Left ventricle myocardium inferior (tissue), 1 donor: ENCODE data around the gene AFAP1. TPM values are rescaled to one million over a fixed set of nuclear protein-coding genes. Genes with fewer than 3 reads are reported as not detected.

Experiments
- DNase-seq: peaks from one replicate; pipeline ENCODE4 v3.0.0-alpha.2; 2020
- H3K27ac ChIP-seq: fragments of 200-600 bp; replicated peaks from 2 replicates; pipeline ENCODE4 v1.8.0; 2021
- H3K27me3 ChIP-seq: fragments of 200-600 bp; 2 replicates; pipeline ENCODE4 v1.8.0; 2021; ENCODE audit warnings: low read depth
- H3K36me3 ChIP-seq: fragments of 200-600 bp; 2 replicates; pipeline ENCODE4 v1.8.0; 2021
- H3K4me1 ChIP-seq: fragments of 200-600 bp; 2 replicates; pipeline ENCODE4 v1.8.0; 2021
- H3K4me3 ChIP-seq: fragments of 200-600 bp; 2 replicates; pipeline ENCODE4 v1.8.0; 2021; ENCODE audit warnings: mild to moderate bottlenecking, moderate library complexity
- H3K9me3 ChIP-seq: fragments of 200-600 bp; replicated peaks from 2 replicates; pipeline ENCODE4 v1.8.0; 2021
- intact Hi-C: fragments of 100-400 bp; cut with micrococcal nuclease; formaldehyde crosslinking; loops from one replicate; pipeline ENCODE4 v1.11.0; 2022
- total RNA-seq: library from RNA; stranded (reverse); fragmentation: NEBNext Ultra II Directional; extraction: Animal tissue kit (Norgen Biotek cat#: 25700); gene quantifications from one replicate; pipeline ENCODE4 v1.2.1, GENCODE V29; 2021
- TF ChIP-seq, protein P1 (sequence below): fragments of 200-600 bp; IDR thresholded peaks from 2 replicates; pipeline ENCODE4 v1.8.0; 2021; ENCODE audit warnings: antibody characterized with exemption, mild to moderate bottlenecking, borderline replicate concordance
- donor health status: DM: no; HTN: yes; CAD: no; lungs with severe emphysema.

Gene AFAP1
- total RNA-seq, 1 donor from 2014 or later, result 6.8 TPM

DNA sequence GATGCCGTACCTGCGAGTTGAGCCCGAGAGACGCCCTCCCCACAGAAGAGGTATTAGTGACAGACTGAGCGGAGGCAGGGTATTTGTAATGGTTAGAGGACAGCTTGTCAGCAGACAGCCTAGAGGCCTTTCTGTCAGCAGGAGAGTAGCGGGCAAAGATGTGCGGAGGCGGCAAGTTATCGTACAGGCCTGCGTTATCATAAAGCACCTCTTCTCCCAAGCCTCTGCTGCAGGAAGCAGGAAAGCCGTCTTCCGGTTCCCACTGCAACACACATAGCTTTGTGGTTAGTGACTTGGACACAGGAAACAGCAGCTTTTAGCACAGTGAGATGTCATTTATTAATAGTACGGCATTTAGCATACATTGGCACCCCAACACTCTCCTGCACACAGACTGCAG is 158.3 kb downstream of the AFAP1 start:
- TF ChIP-seq, protein P1, sequence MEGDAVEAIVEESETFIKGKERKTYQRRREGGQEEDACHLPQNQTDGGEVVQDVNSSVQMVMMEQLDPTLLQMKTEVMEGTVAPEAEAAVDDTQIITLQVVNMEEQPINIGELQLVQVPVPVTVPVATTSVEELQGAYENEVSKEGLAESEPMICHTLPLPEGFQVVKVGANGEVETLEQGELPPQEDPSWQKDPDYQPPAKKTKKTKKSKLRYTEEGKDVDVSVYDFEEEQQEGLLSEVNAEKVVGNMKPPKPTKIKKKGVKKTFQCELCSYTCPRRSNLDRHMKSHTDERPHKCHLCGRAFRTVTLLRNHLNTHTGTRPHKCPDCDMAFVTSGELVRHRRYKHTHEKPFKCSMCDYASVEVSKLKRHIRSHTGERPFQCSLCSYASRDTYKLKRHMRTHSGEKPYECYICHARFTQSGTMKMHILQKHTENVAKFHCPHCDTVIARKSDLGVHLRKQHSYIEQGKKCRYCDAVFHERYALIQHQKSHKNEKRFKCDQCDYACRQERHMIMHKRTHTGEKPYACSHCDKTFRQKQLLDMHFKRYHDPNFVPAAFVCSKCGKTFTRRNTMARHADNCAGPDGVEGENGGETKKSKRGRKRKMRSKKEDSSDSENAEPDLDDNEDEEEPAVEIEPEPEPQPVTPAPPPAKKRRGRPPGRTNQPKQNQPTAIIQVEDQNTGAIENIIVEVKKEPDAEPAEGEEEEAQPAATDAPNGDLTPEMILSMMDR, result no peak
- peaks cover 43% of the 10 kb centered on the region for H3K4me1 ChIP-seq
- H3K27ac ChIP-seq, result peak overlapping the region; percentile 76
- no peaks in the 10 kb centered on the region for H3K9me3 ChIP-seq
- no peaks in the 10 kb centered on the region for H3K27me3 ChIP-seq
- DNase-seq, result no peak
- H3K4me3 ChIP-seq, result peak overlapping the region; percentile 8
- peaks cover 12% of the 10 kb centered on the region for H3K36me3 ChIP-seq
- intact Hi-C loops, result no loop called here

DNA sequence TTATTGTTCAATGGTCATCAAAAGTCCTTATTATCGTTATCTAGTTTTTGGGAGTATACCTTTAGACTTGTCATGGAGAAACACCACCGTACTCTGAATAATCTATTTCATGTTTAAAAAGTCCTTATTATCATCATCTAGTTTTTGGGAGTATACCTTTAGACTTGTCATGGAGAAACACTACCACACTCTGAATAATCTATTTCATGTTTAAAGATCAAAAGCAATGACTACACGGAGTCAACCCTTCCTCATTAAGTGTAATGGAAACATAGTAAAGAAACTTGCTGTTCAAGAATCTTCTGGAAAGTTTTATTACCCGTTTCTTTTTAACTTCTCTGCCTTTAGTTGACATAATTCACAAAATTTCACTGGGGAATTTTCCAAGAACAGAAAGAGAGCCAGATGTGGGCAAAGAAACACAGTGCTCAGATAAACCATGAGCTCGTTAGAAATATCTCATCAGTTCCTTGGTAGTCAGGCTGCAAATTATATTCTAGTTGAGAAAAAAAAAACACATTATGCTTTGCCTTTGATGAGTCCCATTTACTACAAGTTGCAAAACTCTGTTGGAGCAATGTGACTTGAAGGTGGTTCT is 158.8 kb downstream of the AFAP1 start:
- Histone ChIP-seq H3K27ac (peak overlapping the region; percentile 76), H3K4me3 (peak overlapping the region; percentile 8), H3K27me3 (no peaks in the 10 kb centered on the region), H3K4me1 (peaks cover 43% of the 10 kb centered on the region), H3K9me3 (no peaks in the 10 kb centered on the region), H3K36me3 (peaks cover 8% of the 10 kb centered on the region)
- no peak for DNase-seq
- intact Hi-C loops, result no loop called here
- TF ChIP-seq, protein P1, result no peak

DNA sequence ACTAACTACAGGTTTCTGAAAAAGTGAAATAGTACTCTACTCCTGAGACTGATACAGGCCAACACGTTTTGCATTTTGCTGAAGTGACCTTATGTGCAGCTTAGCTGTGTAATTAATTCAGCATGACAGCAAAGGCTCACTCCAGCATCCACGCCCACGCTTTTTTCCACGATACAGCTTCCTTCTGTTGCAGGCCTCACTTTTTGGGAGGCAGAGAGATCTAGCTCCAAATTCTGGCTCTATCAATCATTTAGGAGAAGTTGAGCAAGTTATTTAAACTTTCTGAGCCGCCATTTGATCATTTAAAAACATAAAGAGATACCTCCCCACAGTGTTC is 160.3 kb downstream of the AFAP1 start:
- peaks cover 41% of the 10 kb centered on the region for H3K4me1 ChIP-seq
- intact Hi-C loops, result no loop called here
- DNase-seq, result no peak
- TF ChIP-seq, protein P1, result no peak
- H3K4me3 ChIP-seq, result peak overlapping the region; percentile 42
- peaks cover 7% of the 10 kb centered on the region for H3K36me3 ChIP-seq
- H3K9me3 ChIP-seq, result no peaks in the 10 kb centered on the region
- peak overlapping the region; percentile 36 for H3K27ac ChIP-seq
- no peaks in the 10 kb centered on the region for H3K27me3 ChIP-seq

DNA sequence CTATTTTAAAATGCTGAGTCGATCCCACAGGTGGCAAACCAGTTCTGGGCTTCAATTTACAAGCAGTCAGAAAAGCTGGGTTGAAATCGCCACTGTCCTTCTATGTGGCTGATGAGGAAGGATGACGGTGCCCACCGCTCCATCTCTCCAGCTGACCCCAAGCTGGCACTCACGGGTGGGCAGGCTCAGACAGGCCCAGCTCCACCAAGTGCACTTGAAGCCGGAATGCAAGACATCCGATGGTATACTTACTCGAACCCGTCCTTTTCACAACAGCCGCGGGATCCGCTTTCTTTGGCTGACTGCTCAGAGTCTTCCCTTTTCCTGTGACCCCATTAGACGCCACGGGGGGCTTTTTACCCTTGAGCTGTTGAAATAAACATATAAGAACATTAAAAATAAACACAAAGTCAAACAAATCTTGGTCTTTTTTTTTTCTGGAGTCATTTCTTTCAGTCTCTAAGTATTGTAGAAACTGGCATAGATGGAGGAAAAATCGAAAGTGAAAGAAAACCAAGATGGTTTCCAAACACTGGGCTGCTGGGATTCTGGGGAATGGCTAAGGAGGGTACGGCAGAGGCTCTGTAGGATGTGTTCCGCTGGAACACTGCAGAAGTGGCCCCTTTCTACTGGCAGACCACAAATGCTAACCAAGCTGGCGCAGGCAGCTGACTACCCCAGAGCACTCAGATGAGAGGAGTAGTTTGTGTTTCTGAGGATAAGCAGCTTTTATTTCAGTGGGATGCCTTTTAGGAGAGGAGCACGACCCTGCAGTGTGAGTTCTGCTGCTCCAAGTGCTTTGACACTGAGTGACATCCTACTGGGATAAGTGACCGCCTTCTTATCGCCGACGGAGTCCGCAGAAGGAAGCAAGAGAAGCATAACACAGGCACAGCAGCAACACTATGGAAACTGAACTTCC is 160.9 kb downstream of the AFAP1 start:
- Histone ChIP-seq H3K27ac (peak overlapping the region; percentile 36), H3K4me1 (peaks cover 37% of the 10 kb centered on the region), H3K4me3 (peak overlapping the region; percentile 42), H3K36me3 (peaks cover 13% of the 10 kb centered on the region), H3K27me3 (no peaks in the 10 kb centered on the region), H3K9me3 (no peaks in the 10 kb centered on the region)
- TF ChIP-seq, protein P1, result no peak
- DNase-seq, result no peak
- intact Hi-C loops, result no loop called here

DNA sequence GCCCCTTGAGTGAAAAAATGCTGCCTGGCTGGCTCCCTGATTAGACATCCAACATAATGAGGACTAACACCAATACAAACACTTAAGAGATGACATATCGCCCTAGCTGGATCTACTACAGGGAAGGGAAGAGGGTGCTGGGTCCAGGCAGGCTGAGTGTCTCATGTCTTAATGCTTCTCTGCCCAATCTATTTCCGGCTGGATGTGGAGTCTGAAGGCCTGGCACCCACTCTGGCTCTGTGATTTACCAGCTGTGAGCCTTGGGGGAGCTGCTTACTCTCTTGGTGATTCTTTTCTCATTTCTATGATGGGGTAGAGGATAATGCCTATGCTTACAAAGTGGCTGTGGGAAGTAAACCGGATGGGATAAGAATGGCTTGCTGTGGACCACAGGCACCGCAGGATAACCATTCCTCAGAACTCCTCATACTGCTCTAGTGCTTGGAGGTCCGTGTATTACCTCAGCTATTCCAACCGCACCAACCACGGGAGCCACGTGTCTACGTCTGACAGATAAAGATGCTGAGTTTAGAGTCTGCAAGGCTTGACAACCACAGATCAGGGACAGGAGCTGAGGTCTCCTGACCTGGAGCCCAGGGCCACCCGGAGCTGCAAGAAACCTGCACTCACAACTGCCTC is 161.7 kb downstream of the AFAP1 start:
- Histone ChIP-seq H3K4me1 (peaks cover 29% of the 10 kb centered on the region), H3K36me3 (peaks cover 14% of the 10 kb centered on the region), H3K27ac (no peak overlapping the region), H3K9me3 (no peaks in the 10 kb centered on the region), H3K27me3 (no peaks in the 10 kb centered on the region), H3K4me3 (peak overlapping the region; percentile 42)
- TF ChIP-seq, protein P1, result no peak
- no peak for DNase-seq
- intact Hi-C loops, result no loop called here
